HuH-7.5 (cell line): Measurements from ENCODE around the gene PNRC1.
"Not testable (repeated sequence)": the region's sequence is repeated elsewhere in the genome, so short reads cannot be mapped to it uniquely, and the experiment has no call there.

Experiments used
- DNase-seq: peaks from one replicate; pipeline ENCODE4 v3.0.0; 2011; ENCODE audit warnings: low spot score

The PNRC1 gene

GRCh38 chr6:89110284-89110683, 29.7 kb downstream of the PNRC1 start:
- no peak for DNase-seq

- DNase-seq, result no peak
Observed at GRCh38 chr6:89111933-89112332, 31.4 kb downstream of the PNRC1 start.

- no peak for DNase-seq
Observed at GRCh38 chr6:89116702-89117101, 36.2 kb downstream of the PNRC1 start.

- DNase-seq, result peak; percentile 86
Observed at GRCh38 chr6:89117211-89118108, 36.9 kb downstream of the PNRC1 start, which contains the start of gene SRSF12. SRSF12 (minus strand) TSS chr6:89118071; CDS start chr6:89117887, 184 bp downstream.

- no peak for DNase-seq
Observed at GRCh38 chr6:89118931-89119330, 38.4 kb downstream of the PNRC1 start.

GRCh38 chr6:89120371-89120770, 39.8 kb downstream of the PNRC1 start:
- DNase-seq, result no peak

GRCh38 chr6:89121934-89122333, 41.4 kb downstream of the PNRC1 start:
- DNase-seq, result no peak

- no peak for DNase-seq
Observed at GRCh38 chr6:89122625-89123024, 42.1 kb downstream of the PNRC1 start.

GRCh38 chr6:89128256-89128671, 47.7 kb downstream of the PNRC1 start:
- not testable (repeated sequence) for DNase-seq

GRCh38 chr6:89131599-89131998, 51.0 kb downstream of the PNRC1 start:
- no peak for DNase-seq

- DNase-seq, result no peak
Observed at GRCh38 chr6:89132057-89132456, 51.5 kb downstream of the PNRC1 start.

- no peak for DNase-seq
Observed at GRCh38 chr6:89133981-89134380, 53.4 kb downstream of the PNRC1 start.

GRCh38 chr6:89134723-89135122, 54.2 kb downstream of the PNRC1 start:
- no peak for DNase-seq
